NT2/D1 (cell line): ENCODE results near the gene ZNF174.

Source experiments
- SUZ12 ChIP-seq: IDR thresholded peaks from 2 replicates; pipeline ENCODE4 v1.6.1; 2011; ENCODE audit not compliant: insufficient read length, insufficient read depth; ENCODE audit errors: extremely low read depth
- YY1 ChIP-seq: IDR thresholded peaks from 2 replicates; pipeline ENCODE4 v1.6.1; 2011; ENCODE audit not compliant: insufficient read length, insufficient read depth
- ZNF274 ChIP-seq: IDR thresholded peaks from 2 replicates; pipeline ENCODE4 v1.6.1; 2011; ENCODE audit warnings: mild to moderate bottlenecking, low read depth, low read length

GRCh38 chr16:3408561-3409197, 7.7 kb downstream of the ZNF174 start:
- TF ChIP-seq YY1 (no peak), SUZ12 (no peak), ZNF274 (no peak)
